HS-5 (cell line): ENCODE measurements around the gene EIF4E2.

Experiments
- DNase-seq: peaks from one replicate; pipeline ENCODE4 v3.0.0-alpha.2; 2012; ENCODE audit warnings: low read depth

The EIF4E2 gene

DNA sequence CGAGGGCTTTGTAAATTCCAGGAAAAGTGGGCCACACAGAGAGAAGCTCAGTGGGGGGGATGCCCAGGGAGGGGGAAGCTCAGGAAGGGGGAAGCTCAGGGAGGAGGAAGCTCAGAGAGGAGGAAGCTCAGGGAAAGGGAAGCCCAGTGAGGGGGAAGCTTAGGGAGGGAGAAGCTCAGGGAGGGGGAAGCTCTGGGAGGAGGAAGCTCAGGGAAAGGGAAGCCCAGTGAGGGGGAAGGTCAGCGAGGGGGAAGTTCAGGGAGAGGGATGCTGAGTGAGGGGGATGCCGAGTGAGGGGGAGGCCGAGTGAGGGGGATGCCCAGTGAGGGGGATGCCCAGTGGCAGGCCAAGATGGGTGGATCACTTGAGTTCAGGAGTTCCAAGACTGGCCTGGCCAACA lies 11.8 kb upstream of the EIF4E2 start:
- DNase-seq: no peak

DNA sequence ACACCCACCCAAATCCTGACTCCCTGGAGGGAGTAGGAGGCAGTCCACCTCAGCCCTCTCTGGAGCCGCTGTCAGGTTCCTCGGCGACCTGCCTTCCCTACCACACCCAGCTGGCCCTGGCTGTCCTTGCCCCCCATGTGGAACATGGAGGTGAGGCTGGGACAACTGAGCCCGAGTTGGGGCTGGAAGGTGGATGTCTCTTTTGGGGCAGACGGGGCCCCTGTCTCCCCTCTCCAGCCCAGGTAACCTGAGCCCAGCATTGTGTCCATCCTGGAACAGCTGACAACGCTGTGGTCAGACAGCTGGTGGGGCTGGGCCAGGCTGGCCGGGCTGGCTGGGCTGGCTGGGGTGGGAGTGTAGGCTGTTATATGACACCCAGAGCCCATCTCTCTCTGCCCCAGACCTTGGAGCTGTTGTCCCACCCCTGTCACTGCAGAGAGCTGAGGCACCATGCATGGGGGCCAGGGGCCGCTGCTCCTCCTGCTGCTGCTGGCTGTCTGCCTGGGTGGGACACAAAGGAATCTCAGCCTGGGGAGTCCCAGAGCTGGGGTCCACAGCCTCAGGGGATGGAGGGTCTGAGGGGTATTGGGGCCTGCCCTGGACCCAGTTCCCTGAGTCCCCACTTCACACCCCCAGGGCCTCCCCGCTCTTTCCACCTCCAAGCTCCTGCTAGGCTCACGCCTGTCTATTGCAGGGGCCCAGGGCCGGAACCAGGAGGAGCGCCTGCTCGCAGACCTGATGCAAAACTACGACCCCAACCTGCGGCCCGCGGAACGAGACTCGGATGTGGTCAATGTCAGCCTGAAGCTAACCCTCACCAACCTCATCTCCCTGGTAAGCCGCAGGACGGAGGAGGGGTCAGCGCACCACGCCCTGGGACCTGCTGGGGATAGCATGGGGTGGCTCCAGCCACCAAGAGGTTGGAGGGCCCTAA lies 10.9 kb upstream of the EIF4E2 start, which contains the start of gene CHRNG:
Gene CHRNG, plus strand, starts transcription at position 395 of the 934 bp plus-strand sequence. Its CDS starts 56 bp downstream, at position 451.
- DNase-seq: no peak

DNA sequence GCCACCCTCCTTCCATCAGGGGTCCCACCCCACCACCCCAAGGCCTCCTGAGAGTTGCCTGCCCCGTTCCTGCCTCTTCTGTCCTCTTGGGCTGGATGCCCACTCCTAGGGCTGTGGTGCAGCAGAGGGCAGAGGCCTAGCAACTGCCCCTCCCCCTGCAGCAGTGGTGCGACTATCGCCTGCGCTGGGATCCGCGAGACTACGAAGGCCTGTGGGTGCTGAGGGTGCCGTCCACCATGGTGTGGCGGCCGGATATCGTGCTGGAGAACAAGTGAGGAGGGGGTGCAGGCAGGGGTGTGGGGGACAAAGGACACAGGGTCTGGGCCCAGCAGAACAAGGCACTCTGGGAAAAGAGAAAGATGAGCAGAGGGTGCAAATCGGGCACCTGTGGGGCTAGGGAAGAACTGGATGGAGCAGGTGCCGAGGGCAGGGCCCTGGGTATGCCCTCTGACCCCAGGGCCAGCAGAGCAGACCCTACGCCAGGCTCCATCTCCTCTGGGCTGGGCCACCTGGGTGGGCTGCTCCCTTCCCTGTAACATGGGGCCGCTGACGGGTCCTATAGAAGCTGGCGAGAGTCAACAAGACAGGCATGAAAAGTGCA lies 9.9 kb upstream of the EIF4E2 start:
- DNase-seq: no peak

DNA sequence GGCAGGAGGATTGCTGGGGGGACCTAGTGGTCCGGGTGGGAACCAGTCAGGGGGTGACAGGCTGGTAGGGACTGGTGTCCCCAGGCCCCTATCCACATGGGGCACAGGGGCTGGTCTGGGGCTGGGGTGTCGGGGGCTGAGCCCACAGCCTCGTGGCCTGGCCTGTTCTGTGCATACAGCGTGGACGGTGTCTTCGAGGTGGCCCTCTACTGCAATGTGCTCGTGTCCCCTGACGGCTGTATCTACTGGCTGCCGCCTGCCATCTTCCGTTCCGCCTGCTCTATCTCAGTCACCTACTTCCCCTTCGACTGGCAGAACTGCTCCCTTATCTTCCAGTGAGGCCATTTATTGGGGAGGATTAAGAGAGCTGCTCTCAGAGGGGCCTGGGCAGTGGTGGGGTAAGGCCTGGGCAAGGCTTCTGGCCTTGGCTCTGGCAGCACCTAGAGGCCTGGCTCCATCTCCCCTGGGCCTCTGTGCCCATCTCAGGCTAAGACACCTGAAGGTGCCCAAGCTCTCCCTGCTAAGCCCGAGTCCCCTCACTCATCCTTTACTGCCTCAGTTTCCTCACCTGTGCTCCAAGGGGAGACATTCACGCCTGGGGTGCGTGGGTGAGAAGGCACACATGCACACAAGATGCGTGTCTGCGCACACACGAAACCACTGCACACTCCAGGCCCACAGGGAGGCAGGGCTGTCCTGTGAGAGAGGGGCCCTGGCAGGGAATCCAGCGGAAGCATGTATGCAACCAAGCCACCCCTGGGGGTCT lies 9.1 kb upstream of the EIF4E2 start:
- no peak for DNase-seq

DNA sequence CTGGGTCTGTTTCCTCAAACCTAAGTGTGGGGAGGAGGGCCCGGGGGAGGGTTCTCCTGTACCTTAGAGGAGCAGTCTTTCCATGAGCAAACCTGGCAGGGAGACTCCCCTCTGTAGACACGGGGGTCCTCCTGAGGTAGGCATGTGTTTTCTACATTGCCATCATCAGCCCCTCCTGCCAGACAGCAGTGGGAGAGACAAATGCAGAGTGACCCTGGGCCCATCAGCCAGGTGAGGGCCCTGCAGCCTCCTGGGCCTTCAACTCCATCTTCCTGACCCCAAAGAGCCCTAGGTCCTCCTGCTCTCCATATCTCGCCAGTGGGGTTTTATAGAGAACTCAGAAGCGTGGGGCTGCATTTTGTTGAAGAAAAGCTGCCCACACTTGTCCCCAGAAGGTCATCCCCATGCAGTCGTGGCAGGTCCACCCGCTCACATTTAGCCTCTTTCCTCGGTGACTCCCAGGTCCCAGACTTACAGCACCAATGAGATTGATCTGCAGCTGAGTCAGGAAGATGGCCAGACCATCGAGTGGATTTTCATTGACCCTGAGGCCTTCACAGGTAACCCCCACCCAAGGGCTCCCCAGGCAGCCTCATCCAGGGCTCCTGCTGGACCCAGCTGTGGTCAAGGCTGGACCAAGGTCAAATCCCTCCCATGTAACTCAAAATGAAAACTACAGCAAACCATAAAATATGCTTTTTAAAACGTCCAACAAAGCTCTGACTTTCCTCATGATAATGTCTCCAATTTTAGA lies 8.4 kb upstream of the EIF4E2 start:
- no peak for DNase-seq

DNA sequence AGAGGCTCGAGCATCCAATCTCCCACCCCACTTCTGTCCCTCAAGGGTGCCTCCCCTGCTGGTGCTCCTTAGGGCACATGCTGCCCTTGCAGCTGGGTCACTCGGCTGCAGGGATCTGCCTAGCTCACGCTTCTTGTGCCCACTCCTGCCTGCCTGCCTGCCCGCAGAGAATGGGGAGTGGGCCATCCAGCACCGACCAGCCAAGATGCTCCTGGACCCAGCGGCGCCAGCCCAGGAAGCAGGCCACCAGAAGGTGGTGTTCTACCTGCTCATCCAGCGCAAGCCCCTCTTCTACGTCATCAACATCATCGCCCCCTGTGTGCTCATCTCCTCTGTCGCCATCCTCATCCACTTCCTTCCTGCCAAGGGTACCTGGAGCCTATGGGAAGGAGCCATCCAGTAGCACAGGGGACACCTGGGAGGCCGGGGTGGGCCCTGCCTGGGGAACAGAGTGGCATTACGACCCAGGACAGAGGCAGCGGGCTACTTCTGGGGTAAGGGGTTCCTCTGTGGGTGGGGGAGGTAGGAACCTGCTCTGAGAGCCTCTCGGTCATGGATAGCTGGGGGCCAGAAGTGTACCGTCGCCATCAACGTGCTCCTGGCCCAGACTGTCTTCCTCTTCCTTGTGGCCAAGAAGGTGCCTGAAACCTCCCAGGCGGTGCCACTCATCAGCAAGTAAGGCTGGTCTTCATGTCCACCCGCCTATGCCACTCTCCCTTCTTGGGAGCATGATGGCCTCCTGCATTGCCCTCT lies 7.6 kb upstream of the EIF4E2 start:
- DNase-seq: no peak

DNA sequence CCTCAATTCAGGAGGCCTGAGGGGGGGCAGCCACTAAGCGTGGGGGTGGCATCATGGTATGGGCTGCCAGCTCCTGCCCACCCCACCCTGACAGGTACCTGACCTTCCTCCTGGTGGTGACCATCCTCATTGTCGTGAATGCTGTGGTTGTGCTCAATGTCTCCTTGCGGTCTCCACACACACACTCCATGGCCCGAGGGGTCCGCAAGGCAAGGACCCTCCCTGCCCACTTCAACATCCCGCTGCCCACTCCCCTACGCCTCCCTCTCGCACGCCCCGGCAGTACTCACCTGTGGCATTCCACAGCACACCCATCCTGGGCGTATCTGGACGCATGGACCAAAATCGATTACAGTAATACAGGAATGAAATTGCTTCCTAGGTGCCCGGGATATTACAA lies 7.0 kb upstream of the EIF4E2 start:
- no peak for DNase-seq

DNA sequence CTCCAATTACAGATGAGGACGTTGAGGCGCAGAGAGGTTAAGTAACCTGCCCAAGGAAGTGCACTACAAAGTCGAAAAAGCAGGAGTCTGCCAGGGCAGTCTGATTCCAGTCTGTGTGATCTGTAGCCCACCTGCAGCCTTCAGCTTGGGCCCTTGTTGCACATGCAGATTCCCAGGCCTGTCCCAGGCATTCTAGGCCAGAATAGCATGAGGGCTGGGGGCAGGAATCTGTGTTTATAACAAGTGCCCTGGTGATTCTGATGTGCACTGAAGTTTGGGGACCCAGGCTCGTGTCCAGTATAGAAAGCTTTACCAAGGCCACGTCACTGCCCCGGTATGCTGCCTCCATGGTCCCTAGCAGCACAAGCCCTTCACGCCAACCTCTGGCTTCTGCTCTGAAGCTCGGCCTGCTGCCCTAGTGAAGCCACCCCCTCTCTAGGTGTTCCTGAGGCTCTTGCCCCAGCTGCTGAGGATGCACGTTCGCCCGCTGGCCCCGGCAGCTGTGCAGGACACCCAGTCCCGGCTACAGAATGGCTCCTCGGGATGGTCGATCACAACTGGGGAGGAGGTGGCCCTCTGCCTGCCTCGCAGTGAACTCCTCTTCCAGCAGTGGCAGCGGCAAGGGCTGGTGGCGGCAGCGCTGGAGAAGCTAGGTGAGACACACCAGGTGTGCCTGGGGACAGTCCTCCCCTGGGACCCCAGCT lies 6.4 kb upstream of the EIF4E2 start:
- DNase-seq: no peak

DNA sequence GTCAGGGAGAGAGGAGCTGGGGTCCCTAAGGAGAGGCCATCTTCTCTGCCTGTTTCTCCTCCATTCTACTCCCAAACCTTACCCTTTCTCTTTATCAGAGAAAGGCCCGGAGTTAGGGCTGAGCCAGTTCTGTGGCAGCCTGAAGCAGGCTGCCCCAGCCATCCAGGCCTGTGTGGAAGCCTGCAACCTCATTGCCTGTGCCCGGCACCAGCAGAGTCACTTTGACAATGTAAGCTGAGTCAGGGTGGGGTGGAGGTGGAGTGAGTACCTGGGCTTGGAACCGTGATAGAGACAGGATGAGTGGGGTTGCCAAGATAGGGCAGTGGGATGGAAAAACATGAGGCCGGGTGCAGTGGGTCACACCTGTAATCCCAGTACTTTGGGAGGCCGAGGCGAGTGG lies 5.8 kb upstream of the EIF4E2 start:
- DNase-seq: no peak

DNA sequence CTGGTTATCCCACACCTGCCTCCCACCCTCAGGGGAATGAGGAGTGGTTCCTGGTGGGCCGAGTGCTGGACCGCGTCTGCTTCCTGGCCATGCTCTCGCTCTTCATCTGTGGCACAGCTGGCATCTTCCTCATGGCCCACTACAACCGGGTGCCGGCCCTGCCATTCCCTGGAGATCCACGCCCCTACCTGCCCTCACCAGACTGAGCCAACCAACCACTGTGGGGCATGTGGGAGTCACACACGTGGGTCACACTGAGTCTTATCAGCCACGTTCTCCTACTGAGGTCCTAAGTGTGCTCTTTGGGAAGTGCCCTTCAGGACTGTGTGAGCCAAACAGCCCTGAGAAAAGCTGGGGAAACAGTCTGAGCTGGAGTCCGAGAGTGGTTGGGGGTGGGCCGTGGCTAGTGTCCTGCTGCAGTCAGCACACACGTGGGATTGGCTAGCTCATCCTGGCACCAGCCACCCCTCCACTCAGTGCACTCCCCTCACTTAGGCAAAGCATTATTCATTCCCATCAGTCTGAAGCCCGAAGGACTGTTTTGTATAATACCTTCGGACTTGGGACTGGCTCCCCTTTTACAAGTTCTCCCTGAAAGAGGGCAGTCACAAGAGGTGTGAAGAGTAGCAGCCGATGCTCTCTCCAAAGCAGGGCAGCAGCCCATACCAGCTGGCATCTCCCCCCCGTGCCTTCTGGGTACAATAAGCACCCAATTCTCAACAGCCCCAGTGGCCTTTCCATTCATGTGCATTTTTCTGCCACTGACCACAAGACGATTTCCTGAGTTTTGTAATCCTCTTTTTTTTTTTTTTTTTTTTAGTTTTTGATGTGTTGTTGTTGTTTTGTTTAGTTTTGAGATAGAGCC lies 4.7 kb upstream of the EIF4E2 start:
- no peak for DNase-seq

DNA sequence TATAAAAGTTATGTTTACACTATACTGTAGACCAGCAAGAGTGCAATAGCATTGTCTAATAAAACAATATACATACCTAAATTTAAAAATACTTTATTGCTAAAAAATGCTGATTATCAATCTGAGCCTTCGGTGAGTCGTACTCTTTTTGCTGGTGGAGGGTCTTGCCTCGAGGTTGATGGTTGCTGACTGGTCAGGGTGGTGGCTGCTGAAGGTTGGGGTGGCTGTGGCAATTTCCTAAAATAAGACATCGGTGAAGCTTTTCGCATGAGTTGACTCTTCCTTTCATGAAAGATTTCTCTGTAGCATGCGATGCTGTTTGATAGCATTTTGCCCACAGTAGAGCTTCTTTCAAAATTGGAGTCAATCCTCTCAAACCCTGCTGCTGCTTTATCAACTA lies 2.5 kb upstream of the EIF4E2 start:
- DNase-seq: no peak

DNA sequence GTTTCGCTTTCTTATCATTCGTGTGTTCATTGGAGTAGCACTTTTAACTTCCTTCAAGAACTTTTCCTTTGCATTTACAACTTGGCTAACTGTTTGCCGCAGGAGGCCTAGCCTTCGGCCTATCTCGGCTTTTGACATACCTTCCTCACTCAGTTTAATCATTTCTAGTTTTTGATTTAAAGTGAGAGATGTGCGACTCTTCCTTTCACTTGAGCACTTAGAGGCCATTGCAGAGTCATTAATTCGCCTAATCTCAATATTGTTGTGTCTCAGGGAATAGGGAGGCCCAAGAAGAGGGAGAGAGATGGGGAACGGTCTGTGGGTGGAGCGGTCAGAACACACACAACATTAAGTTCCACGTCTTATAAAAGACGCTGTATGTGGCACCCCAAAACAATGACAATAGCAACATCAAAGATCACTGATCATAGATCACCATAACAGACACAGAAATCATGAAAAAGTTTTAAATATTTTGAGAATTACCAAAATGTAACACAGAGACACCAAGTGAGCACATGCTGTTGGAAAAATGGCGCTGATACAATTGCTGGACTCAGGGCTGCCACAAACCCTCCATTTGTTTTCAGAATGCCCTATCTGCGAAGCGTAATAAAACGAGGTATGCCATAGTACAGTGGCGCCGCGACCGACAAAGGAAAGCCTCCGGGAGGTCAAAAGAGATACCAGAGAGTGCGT lies 685 bp upstream of the EIF4E2 start:
- no peak for DNase-seq

DNA sequence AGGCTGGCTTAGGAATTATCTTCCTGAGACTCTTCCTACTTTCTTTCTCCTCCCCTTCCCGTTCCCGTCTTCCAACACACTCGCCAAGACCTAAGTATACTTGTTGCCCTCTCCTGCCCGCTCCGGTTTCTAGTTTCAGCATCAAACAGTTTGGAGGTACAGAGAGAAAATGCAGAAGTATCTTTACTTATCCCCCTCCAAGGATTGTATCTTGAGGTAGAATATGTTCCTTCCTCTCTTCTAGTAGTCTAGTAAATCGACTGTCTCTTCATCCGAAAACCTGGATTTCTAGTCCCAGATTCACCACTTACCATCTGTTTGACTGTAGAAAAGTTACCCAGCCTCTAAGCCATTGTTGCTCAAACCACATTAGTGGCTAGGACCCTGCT lies 755 bp downstream of the EIF4E2 start:
- DNase-seq: peak; percentile 20

DNA sequence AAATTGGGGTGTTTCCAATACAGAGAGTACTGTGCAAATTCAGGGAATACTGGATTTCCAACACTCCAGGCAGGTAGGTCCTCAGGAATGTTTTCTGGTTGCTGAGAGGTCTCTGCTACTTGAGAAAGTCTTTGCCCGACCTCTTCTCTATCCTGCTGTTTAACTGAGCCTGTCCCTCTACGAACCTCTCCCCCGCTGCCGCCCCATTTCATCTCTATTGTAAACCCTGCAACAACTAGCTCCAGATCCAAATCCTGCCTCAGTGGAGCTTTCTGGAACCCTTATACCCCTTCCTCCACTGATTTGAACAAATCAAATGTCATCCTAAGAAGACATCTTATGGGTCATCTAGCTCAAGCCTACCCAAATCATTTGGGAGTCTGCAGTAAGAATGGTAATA lies 1.3 kb downstream of the EIF4E2 start:
- no peak for DNase-seq

DNA sequence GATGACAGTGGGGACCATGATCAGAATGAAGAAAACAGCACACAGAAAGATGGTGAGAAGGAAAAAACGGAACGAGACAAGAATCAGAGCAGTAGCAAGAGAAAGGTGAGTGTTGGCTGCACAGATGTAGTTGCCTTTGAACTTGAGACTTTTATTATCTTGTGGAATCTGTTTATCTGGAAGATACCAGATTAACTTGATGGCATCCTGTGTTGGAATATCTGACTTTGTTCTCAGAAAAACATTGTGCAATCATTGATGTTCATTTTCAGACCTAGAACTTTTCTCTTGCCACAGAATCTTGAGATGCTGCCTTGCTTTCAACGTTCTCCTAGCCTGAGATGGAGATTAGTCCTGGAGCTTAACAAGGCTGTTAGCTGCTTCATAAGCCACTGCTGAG lies 5.9 kb downstream of the EIF4E2 start:
- no peak for DNase-seq

DNA sequence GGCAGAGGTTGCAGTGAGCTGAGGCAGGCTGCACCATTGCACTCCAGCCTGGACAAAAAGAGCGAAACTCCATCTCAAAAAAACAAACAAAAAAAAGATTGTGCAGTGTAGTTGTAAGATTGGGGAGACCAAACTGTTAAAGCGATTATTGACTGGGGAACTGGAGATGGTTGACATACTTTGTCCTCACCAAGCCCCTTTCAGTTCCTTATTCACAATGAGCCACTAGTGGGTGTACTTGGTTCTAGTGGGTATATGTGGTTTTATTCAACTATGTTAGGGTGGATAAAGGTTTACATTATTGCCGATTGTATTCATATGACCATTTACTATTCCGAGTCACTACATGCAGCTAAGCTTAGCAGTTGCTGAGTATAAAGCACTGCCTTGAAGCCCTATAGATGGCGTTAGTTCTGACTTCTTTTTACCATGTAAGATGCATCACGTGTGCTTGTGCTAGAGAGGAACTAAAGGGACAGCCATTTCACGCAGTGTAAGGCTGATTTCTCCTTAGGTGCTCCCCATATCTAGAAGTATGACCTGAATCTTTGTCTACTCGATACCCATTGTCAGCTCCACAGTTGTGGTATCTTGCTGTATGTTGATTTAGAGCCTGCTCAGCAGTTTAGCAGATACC lies 12.1 kb downstream of the EIF4E2 start:
- DNase-seq: no peak

DNA sequence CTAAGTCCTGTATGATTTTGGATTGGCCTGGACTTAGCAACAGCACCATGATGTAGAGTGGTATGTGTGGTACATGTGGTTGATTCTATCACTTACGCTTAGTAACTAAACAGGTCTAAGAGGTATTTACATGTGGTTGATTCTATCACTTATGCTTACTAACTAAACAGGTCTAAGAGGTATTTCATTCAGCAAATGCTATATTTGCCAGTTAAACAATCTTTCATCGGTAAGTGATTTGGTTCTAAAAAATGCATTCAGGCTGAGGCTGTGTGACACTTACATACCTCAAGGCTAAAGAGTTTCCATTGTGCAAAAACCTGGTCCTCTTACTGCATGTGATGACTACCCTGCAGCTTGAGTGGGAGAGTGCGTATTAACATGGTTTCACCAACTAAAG lies 13.1 kb downstream of the EIF4E2 start:
- no peak for DNase-seq

DNA sequence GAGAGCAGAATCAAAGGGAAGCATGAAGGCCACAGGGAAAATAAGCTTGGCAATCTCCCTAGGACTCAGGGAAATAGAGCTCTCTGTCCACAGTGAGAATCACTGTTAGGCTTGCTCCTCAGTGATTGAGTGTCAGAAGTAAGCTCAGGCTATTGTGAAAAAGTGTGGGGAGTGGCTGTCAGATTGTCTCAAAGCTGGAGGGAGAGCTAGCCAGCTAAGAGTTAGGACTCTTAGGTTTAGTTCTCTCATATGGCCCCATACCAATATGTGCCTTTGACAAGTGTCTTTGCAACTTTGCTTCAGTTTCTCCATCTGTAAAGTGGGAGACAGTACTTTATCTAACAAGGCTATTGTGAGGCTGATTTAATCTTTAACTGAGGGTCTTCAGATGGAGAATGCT lies 17.2 kb downstream of the EIF4E2 start:
- no peak for DNase-seq

DNA sequence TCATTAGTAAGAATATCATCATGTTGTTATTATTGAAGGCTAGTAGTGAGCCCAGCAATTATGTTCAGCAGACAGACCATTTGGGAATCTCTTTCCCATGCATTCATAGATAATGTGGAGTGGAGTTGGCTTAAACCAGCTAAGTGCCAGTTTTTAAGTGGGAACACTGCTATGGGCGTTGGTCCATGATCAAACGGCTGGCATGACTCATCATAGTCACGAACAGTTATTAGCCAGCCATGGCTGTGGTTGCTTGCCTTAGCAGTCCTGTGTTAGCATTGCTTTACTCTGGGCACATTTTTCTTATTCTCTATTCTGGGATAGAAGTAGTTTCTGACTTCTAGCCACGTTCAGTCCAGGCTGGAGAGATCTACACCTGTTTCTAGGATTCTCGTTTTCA lies 17.7 kb downstream of the EIF4E2 start:
- DNase-seq: peak; percentile 76
